IPS DF 6.9 (cell line): ENCODE measurements around the gene EHD1.

Experiments used
- DNase-seq: peaks from one replicate; pipeline ENCODE4 v3.0.0-alpha.2; 2013; ENCODE audit warnings: low read depth, low spot score
- H3K27ac ChIP-seq: one replicate; pipeline ENCODE4 v1.5.1; 2013; ENCODE audit warnings: low read length, control low read depth
- H3K27me3 ChIP-seq: 2 replicates; pipeline ENCODE4 v1.6.1; 2013; ENCODE audit warnings: mild to moderate bottlenecking, low read length; ENCODE audit not compliant: control insufficient read depth, insufficient read depth
- H3K36me3 ChIP-seq: 2 replicates; pipeline ENCODE4 v1.6.1; 2013; ENCODE audit warnings: low read length; ENCODE audit not compliant: control insufficient read depth, insufficient read depth
- H3K4me1 ChIP-seq: 2 replicates; pipeline ENCODE4 v1.6.1; 2013; ENCODE audit warnings: low read length; ENCODE audit not compliant: control insufficient read depth, insufficient read depth
- H3K4me3 ChIP-seq: 2 replicates; pipeline ENCODE4 v1.5.1; 2013; ENCODE audit warnings: mild to moderate bottlenecking, low read length
- H3K9me3 ChIP-seq: 2 replicates; pipeline ENCODE4 v1.6.1; 2013; ENCODE audit warnings: low read length, inconsistent platforms; ENCODE audit not compliant: control insufficient read depth, insufficient read depth
- WGBS: extraction: QIAGEN DNeasy Blood & Tissue Kit; methylation state at CpG from one replicate; pipeline ENCODE4 v1.1.7; 2013; ENCODE audit warnings: mixed read lengths, missing lambda C conversion rate; ENCODE audit not compliant: insufficient read length, insufficient coverage; 5-methylcytosine and 5-hydroxymethylcytosine counted together

EHD1 gene

GRCh38 chr11:64841592-64842365 is 36.6 kb downstream of the EHD1 start:
- no peak overlapping the region for H3K4me3 ChIP-seq
- H3K27me3 ChIP-seq, result no peaks in the 10 kb centered on the region
- no peak for DNase-seq
- H3K27ac ChIP-seq, result no peak overlapping the region
- H3K4me1 ChIP-seq, result peaks cover 7% of the 10 kb centered on the region; the same call in 1 of the 2 replicates
- no CpG with 5 or more reads among the region's 15 CpGs for WGBS
- peaks cover 15% of the 10 kb centered on the region for H3K36me3 ChIP-seq
- H3K9me3 ChIP-seq, result no peaks in the 10 kb centered on the region

- Histone ChIP-seq H3K27ac (no peak overlapping the region), H3K4me3 (no peak overlapping the region), H3K4me1 (peaks cover 7% of the 10 kb centered on the region; the same call in 1 of the 2 replicates), H3K9me3 (no peaks in the 10 kb centered on the region), H3K36me3 (peaks cover 24% of the 10 kb centered on the region), H3K27me3 (no peaks in the 10 kb centered on the region)
- no peak for DNase-seq
- no CpG with 5 or more reads among the region's 24 CpGs for WGBS
These were observed 38.3 kb downstream of the EHD1 start for GRCh38 chr11:64839887-64840782.

- H3K4me3 ChIP-seq, result no peak overlapping the region
- no peak overlapping the region for H3K27ac ChIP-seq
- no CpG with 5 or more reads among the region's 13 CpGs for WGBS
- H3K36me3 ChIP-seq, result peaks cover 27% of the 10 kb centered on the region
- H3K4me1 ChIP-seq, result peaks cover 7% of the 10 kb centered on the region; the same call in 1 of the 2 replicates
- DNase-seq, result no peak
- no peaks in the 10 kb centered on the region for H3K9me3 ChIP-seq
- no peaks in the 10 kb centered on the region for H3K27me3 ChIP-seq
These were observed 39.1 kb downstream of the EHD1 start for GRCh38 chr11:64839335-64839734.

- no peaks in the 10 kb centered on the region for H3K9me3 ChIP-seq
- no peak for DNase-seq
- WGBS, result no CpG with 5 or more reads among the region's 28 CpGs
- no peak overlapping the region for H3K4me3 ChIP-seq
- no peaks in the 10 kb centered on the region for H3K27me3 ChIP-seq
- peaks cover 33% of the 10 kb centered on the region for H3K36me3 ChIP-seq
- H3K27ac ChIP-seq, result no peak overlapping the region
- H3K4me1 ChIP-seq, result peaks cover 7% of the 10 kb centered on the region; the same call in 1 of the 2 replicates
These were observed 39.7 kb downstream of the EHD1 start for GRCh38 chr11:64838600-64839334.

GRCh38 chr11:64837887-64838351 is 40.5 kb downstream of the EHD1 start:
- no peak for DNase-seq
- H3K27ac ChIP-seq, result no peak overlapping the region
- H3K4me1 ChIP-seq, result 0 out of 2 replicates have a peak, but pooled peaks cover 4% of the 10 kb centered on the region
- H3K9me3 ChIP-seq, result no peaks in the 10 kb centered on the region
- no peak overlapping the region for H3K4me3 ChIP-seq
- WGBS, result no CpG with 5 or more reads among the region's 10 CpGs
- no peaks in the 10 kb centered on the region for H3K27me3 ChIP-seq
- H3K36me3 ChIP-seq, result peaks cover 38% of the 10 kb centered on the region

GRCh38 chr11:64836448-64837072 is 41.9 kb downstream of the EHD1 start:
- H3K4me1 ChIP-seq, result no peaks in the 10 kb centered on the region
- peaks cover 43% of the 10 kb centered on the region for H3K36me3 ChIP-seq
- H3K27me3 ChIP-seq, result no peaks in the 10 kb centered on the region
- DNase-seq, result no peak
- no CpG with 5 or more reads among the region's 16 CpGs for WGBS
- no peak overlapping the region for H3K4me3 ChIP-seq
- no peak overlapping the region for H3K27ac ChIP-seq
- H3K9me3 ChIP-seq, result no peaks in the 10 kb centered on the region

DNA sequence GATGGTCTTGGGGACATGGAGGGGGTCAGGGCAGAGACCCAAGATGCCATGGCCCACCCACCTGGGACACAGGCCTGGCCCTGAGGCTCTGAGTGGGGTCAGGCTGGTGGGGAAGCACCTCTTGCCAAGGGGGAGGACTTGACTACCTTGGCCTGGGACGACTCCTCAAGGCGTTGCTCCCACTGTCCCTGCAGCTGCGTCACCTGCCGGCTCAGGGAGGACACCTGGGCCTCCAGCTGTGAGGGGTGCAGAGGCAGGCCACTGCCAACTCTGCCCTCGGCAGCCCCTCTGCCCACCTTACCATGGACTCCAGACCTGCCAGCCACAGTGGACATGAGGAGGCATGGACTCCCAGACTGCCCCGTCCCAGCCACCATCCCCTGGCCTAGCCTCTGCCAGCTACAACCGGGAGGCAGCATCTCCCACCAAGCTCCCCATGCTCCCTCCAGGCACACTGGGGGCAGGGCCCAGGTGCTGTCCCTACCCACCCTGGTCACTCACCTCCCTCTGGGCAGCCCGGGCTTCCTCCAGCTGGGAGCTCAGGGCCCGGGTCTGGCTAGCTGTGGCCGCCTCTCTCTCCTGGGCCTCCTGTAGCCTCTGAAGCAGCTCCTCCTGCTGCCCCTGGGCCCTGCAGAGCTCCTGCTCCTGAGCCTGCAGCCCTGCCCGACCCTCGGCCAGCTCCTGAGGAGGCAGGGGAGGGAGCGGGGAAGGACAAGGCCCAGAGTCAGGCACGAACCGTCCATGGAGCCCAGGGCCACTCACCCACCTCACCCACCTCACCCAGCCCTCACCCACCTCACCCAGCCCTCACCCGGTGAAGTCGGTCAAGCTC is 42.6 kb downstream of the EHD1 start:
- no CpG with 5 or more reads among the region's 17 CpGs for WGBS
- H3K4me3 ChIP-seq, result no peak overlapping the region
- no peaks in the 10 kb centered on the region for H3K27me3 ChIP-seq
- peaks cover 46% of the 10 kb centered on the region for H3K36me3 ChIP-seq
- H3K4me1 ChIP-seq, result no peaks in the 10 kb centered on the region
- no peak for DNase-seq
- no peaks in the 10 kb centered on the region for H3K9me3 ChIP-seq
- H3K27ac ChIP-seq, result no peak overlapping the region

DNA sequence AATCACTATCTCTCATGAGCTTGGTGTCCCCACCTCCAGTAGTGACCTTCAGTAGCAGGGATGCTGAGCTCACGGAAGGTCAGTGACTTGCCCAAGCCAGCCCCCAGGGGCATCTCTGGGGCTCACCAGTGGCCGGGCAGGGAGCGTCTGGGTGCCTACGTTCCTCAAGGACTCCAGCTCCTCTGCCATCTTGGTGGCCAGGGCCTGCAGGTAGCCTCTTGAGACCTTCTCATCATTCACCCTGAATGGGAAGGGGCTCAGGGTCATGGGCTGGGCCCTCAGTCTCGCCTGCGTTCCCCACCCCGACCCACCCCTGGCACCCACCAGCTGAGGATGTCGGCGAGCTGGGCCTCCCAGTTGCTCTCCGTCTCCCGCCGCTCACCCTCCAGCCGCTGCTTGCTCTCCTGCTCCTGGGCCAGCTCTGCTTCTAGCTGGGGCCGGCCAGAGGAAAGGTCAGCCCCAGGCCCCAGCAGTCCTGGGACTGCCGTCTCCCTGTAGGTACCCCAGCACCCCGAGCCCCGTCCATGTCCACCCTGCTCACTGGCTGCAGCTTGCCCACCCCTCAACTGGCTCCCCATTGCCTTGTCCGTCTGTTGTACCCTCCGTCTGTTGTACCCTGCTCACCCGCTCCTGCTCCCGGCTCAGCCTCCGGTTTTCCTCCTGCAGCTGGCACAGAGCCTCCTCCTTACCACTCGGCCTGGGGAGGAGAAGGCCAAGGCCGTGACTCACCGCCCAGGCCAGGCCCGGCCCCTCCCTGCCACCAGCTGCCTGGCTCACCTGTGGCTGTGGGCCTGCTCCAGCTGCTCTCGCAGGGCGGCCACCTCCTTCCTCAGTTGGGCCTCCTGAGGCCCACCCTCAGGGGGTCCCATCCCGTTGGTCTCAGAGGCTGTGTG is 43.5 kb downstream of the EHD1 start:
- Histone ChIP-seq H3K4me1 (no peaks in the 10 kb centered on the region), H3K4me3 (no peak overlapping the region), H3K27ac (no peak overlapping the region), H3K36me3 (peaks cover 48% of the 10 kb centered on the region), H3K9me3 (no peaks in the 10 kb centered on the region), H3K27me3 (no peaks in the 10 kb centered on the region)
- no CpG with 5 or more reads among the region's 29 CpGs for WGBS
- no peak for DNase-seq
